HepG2 (cell line): Measurements from ENCODE around the gene NFE2L2. TPM values are rescaled to one million over a fixed set of nuclear protein-coding genes. Genes with fewer than 3 reads are reported as not detected.
"Not testable (repeated sequence)": the region's sequence is repeated elsewhere in the genome, so short reads cannot be mapped to it uniquely, and the experiment has no call there.

ENCODE experiments used
- ATAC-seq: fragments of 200-7000 bp; cut with Tn5 transposase; 3 replicates; pipeline ENCODE4 v1.9.1; 2020; ENCODE audit warnings: mild to moderate bottlenecking, moderate library complexity
- BruUV-seq: library from RNA; stranded (reverse); fragments of 400-500 nt; replicated peaks from 2 replicates; lab custom pipeline; 2021; lab: Mats Ljungman, UMichigan
- CTCF ChIA-PET: fragments of 300-600 bp; formaldehyde crosslinking; extraction: SDS; loops from one replicate; lab custom pipeline; 2021; ENCODE audit warnings: low total read pairs, inconsistent platforms, low intra/inter-chr PET ratio; lab: Yijun Ruan, JAX
- POLR2A ChIA-PET: fragments of 350-600 bp; sonication (Branson Sonifier 250); formaldehyde crosslinking; loops from one replicate; lab custom pipeline; 2020; ENCODE audit warnings: antibody characterized with exemption, inconsistent platforms; lab: Yijun Ruan, JAX
- DNase-seq: peaks from one replicate; pipeline ENCODE4 v3.0.0-alpha.2; 2015; ENCODE audit warnings: low spot score
- FAIRE-seq: peaks from 3 replicates; lab custom pipeline; 2011; peaks lifted over from hg19 to GRCh38; lab: Jason Lieb, UNC
- H2AFZ ChIP-seq: one replicate; pipeline ENCODE4 v1.6.1; 2011; ENCODE audit warnings: low read length, inconsistent platforms
- H3K27ac ChIP-seq: fragments of 300-600 bp; 3 replicates; pipeline ENCODE4 v1.8.0; 2011; ENCODE audit warnings: mixed run types, mild to moderate bottlenecking, mixed read lengths, low read length, inconsistent platforms; ENCODE audit not compliant: insufficient read depth; ENCODE audit errors: extremely low read length
- H3K27me3 ChIP-seq, 2 experiments: fragments of 200-600 bp in 1 of 2; 2 replicates in 1 of 2; 3 replicates in 1 of 2; pipeline versions ENCODE4 v1.6.0 to v1.8.0; 2011; ENCODE audit warnings: low read length in 2 of 2, mild to moderate bottlenecking in 2 of 2, moderate library complexity in 2 of 2, inconsistent platforms in 1 of 2; ENCODE audit not compliant: insufficient read depth in 2 of 2, control insufficient read depth in 1 of 2
- H3K36me3 ChIP-seq, 2 experiments: fragments of 200-600 bp in 1 of 2; replicated peaks in 1 of 2; 2 replicates in 1 of 2; 3 replicates in 1 of 2; pipeline versions ENCODE4 v1.5.1 to v1.8.0; 2011; ENCODE audit warnings: low read length in 2 of 2, inconsistent platforms in 1 of 2; ENCODE audit not compliant: insufficient read depth in 2 of 2, control insufficient read depth in 1 of 2
- H3K4me1 ChIP-seq: 2 replicates; pipeline ENCODE4 v1.5.1; 2012; ENCODE audit warnings: low read length, inconsistent platforms; ENCODE audit not compliant: insufficient read depth
- H3K4me2 ChIP-seq: 2 replicates; pipeline ENCODE4 v1.6.0; 2011; ENCODE audit warnings: low read depth, low read length, inconsistent platforms
- H3K4me3 ChIP-seq, 3 experiments: fragments of 200-600 bp in 1 of 3; sonication (generic), shearing (Covaris generic) in 1 of 3; replicated peaks in 1 of 3; 2 replicates each; pipeline ENCODE4 v1.5.1; 2011 to 2016; ENCODE audit warnings: low read length in 3 of 3, inconsistent platforms in 2 of 3, low read depth in 2 of 3, mild to moderate bottlenecking in 2 of 3, control low read depth in 1 of 3, mixed read lengths in 1 of 3; ENCODE audit not compliant: insufficient read depth in 1 of 3
- H3K79me2 ChIP-seq: one replicate; pipeline ENCODE4 v1.6.1; 2011; ENCODE audit warnings: low read length, inconsistent platforms; ENCODE audit not compliant: insufficient read depth
- H3K9ac ChIP-seq: 2 replicates; pipeline ENCODE4 v1.6.0; 2011; ENCODE audit warnings: mild to moderate bottlenecking, low read depth, low read length, inconsistent platforms; ENCODE audit not compliant: insufficient read depth
- H3K9me3 ChIP-seq: 2 replicates; pipeline ENCODE4 v1.5.1; 2012; ENCODE audit warnings: mild to moderate bottlenecking, low read length
- H4K20me1 ChIP-seq: 2 replicates; pipeline ENCODE4 v1.6.0; 2011; ENCODE audit warnings: inconsistent platforms, mild to moderate bottlenecking, low read length, moderate library complexity; ENCODE audit not compliant: insufficient read depth
- HNF4A ChIP-seq: sonication (generic); formaldehyde crosslinking; IDR thresholded peaks from 2 replicates; pipeline ENCODE4 v1.4.0; 2020; ENCODE audit warnings: missing genetic modification reagents
- NR2F1 ChIP-seq, 2 experiments: fragments of 450-650 bp in 1 of 2; formaldehyde crosslinking in 1 of 2; IDR thresholded peaks; 2 replicates each; pipeline versions ENCODE4 v1.5.0 to v1.6.1; 2016 to 2020; ENCODE audit warnings: mild to moderate bottlenecking in 1 of 2, missing compliant biosample characterization in 1 of 2, missing genetic modification reagents in 1 of 2, moderate library complexity in 1 of 2
- NR2F6 ChIP-seq, 2 experiments: IDR thresholded peaks; 2 replicates each; pipeline ENCODE4 v1.6.1; 2016; ENCODE audit warnings: antibody characterized with exemption in 1 of 2, mild to moderate bottlenecking in 1 of 2
- POGZ ChIP-seq: sonication (generic); formaldehyde crosslinking; IDR thresholded peaks from 2 replicates; pipeline ENCODE4 v1.4.0; 2020; ENCODE audit warnings: mild to moderate bottlenecking, missing genetic modification reagents
- ZMYM2 ChIP-seq: sonication (generic); formaldehyde crosslinking; IDR thresholded peaks from 2 replicates; pipeline ENCODE4 v1.8.0; 2022; ENCODE audit warnings: mild to moderate bottlenecking, missing genetic modification reagents
- ZMYM3 ChIP-seq: sonication (generic); formaldehyde crosslinking; IDR thresholded peaks from 2 replicates; pipeline ENCODE4 v1.5.1; 2020; ENCODE audit warnings: mild to moderate bottlenecking, missing genetic modification reagents
- ZNF460 ChIP-seq: sonication (generic); formaldehyde crosslinking; IDR thresholded peaks from 2 replicates; pipeline ENCODE4 v1.5.1; 2020; ENCODE audit warnings: missing genetic modification reagents, mild to moderate bottlenecking, borderline replicate concordance
- ZNF768 ChIP-seq: sonication (generic); formaldehyde crosslinking; IDR thresholded peaks from 2 replicates; pipeline ENCODE4 v1.4.0; 2020; ENCODE audit warnings: missing genetic modification reagents
- WGBS: methylation state at CpG from one replicate; pipeline ENCODE4 v1.1.6; 2017; ENCODE audit warnings: low lambda C conversion rate; 5-methylcytosine and 5-hydroxymethylcytosine counted together
- in situ Hi-C: cut with HindIII; loops from 2 replicates; pipeline ENCODE4 v1.10.0; 2017; ENCODE audit warnings: low pct_unique_long_range_greater_than_20kb; ENCODE audit not compliant: extremely low pct_ligation_motif_present
- intact Hi-C: fragments of 100-400 bp; cut with micrococcal nuclease; formaldehyde crosslinking; loops from one replicate; pipeline ENCODE4 v1.10.0; 2022; ENCODE audit not compliant: unreplicated experiment
- polyA plus RNA-seq, 8 experiments: library from polyadenylated mRNA; depleted of rRNA in 3 of 8; stranded (reverse) in 7 of 8; unstranded in 1 of 8; fragments of >200 nt; fragmentation: Illumina TruSeq in 4 of 8; extraction: Trizol in 4 of 8; gene quantifications; 2 replicates each; pipeline versions ENCODE4 v1.2.1 to v1.2.3, GENCODE V29; 2011 to 2016; ENCODE audit warnings: low read depth in 4 of 8, missing spikeins in 1 of 8, mixed read lengths in 1 of 8; ENCODE audit not compliant: insufficient read depth in 1 of 8
- total RNA-seq, 5 experiments: library from RNA; depleted of rRNA; stranded (reverse); fragments of >200 nt; fragmentation: Illumina TruSeq; extraction: Trizol; gene quantifications; 2 replicates each; pipeline ENCODE4 v1.2.3, GENCODE V29; 2016; ENCODE audit warnings: low read depth in 1 of 5
- TF ChIP-seq, protein P1 (sequence below): sonication (generic); formaldehyde crosslinking; IDR thresholded peaks from 2 replicates; pipeline ENCODE4 v1.5.0; 2020; ENCODE audit warnings: mild to moderate bottlenecking, missing genetic modification reagents
- TF ChIP-seq, protein P2 (sequence below): sonication (generic); formaldehyde crosslinking; IDR thresholded peaks from 2 replicates; pipeline ENCODE4 v1.4.0; 2020; ENCODE audit warnings: missing genetic modification reagents
- TF ChIP-seq, protein P3 (sequence below): sonication (generic); formaldehyde crosslinking; IDR thresholded peaks from 2 replicates; pipeline ENCODE4 v1.5.0; 2020; ENCODE audit warnings: missing genetic modification reagents
- TF ChIP-seq, protein P4 (sequence below): sonication (generic); formaldehyde crosslinking; IDR thresholded peaks from 2 replicates; pipeline ENCODE4 v1.5.1; 2020; ENCODE audit warnings: mild to moderate bottlenecking, missing genetic modification reagents, moderate library complexity

NFE2L2 gene
- total and polyA plus RNA-seq, 2 of the 13 experiments (the other 11 are each of a cell fraction or from before 2014, with no cell fraction given), result 84.6 to 215 TPM

DNA sequence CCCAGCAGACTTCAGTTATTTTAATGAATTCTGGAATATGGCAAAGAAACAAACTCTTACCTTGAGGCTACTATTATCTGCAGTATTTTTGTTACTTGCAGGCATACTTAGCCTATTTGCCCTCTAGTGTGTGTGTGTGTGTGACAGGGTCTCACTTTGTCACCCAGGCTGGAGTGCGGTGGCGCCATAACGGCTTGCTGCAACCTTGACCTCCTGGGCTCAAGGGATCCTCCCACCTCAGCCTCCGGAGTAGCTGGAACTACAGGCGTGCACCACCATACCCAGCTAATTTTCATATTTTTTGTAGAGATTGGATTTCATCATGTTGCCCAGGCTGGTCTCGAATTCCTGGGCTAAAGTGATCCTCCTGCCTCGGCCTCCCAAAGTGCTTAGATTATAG is 64.1 kb downstream of the NFE2L2 start:
- CTCF ChIA-PET, result interaction anchor here (0.6 kb wide), 1 partner anchor 35 kb away, joined by 3 read pairs; no protein-coding TSS in a partner anchor
- POLR2A ChIA-PET, result interaction anchor here (1.0 to 3.7 kb wide), 7 partner anchors 10 to 64 kb away, joined by 4 to 61 read pairs (median 7); partner anchors contain the start of genes HNRNPA3 and NFE2L2

More for the DNA sequence above, 64.1 kb downstream of the NFE2L2 start:
- DNase-seq, FAIRE-seq, H3K9ac ChIP-seq, intact Hi-C loops, H3K36me3 ChIP-seq, H3K27me3 ChIP-seq, BruUV-seq, in situ Hi-C loops, H3K4me2 ChIP-seq, H3K27ac ChIP-seq, H2AFZ ChIP-seq, H3K9me3 ChIP-seq, H4K20me1 ChIP-seq, H3K79me2 ChIP-seq, H3K4me3 ChIP-seq, ATAC-seq: not testable (repeated sequence)
- 83% methylated on average over 7 of the region's 7 CpGs for WGBS
- peaks cover 36% of the 10 kb centered on the region for H3K4me1 ChIP-seq
- TF ChIP-seq NR2F1 (CRISPR knock-in tag; IDR thresholded peaks at IDR 0.05) (0 out of 4 replicates have a peak, but pooled peaks of 1 of the 2 experiments have one; percentile 25), ZMYM3 (CRISPR knock-in tag) (peak; percentile 38; the same call in 1 of the 2 replicates), HNF4A (CRISPR knock-in tag) (peak; percentile 31; the same call in 1 of the 2 replicates), ZNF460 (peak; percentile 26; the same call in 1 of the 2 replicates), NR2F6 (IDR thresholded peaks at IDR 0.05) (peak; percentile 39), NR2F6 (CRISPR knock-in tag; IDR thresholded peaks at IDR 0.05) (peak; percentile 55; the same call in 1 of the 2 replicates), ZMYM2 (CRISPR knock-in tag) (0 out of 2 replicates have a peak, but pooled peaks have one; percentile 22), POGZ (0 out of 2 replicates have a peak, but pooled peaks have one; percentile 26), ZNF768 (CRISPR knock-in tag) (0 out of 2 replicates have a peak, but pooled peaks have one; percentile 22)
- TF ChIP-seq, protein P1, sequence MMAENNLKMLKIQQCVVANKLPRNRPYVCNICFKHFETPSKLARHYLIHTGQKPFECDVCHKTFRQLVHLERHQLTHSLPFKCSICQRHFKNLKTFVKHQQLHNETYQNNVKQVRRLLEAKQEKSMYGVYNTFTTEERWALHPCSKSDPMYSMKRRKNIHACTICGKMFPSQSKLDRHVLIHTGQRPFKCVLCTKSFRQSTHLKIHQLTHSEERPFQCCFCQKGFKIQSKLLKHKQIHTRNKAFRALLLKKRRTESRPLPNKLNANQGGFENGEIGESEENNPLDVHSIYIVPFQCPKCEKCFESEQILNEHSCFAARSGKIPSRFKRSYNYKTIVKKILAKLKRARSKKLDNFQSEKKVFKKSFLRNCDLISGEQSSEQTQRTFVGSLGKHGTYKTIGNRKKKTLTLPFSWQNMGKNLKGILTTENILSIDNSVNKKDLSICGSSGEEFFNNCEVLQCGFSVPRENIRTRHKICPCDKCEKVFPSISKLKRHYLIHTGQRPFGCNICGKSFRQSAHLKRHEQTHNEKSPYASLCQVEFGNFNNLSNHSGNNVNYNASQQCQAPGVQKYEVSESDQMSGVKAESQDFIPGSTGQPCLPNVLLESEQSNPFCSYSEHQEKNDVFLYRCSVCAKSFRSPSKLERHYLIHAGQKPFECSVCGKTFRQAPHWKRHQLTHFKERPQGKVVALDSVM (CRISPR knock-in tag), result peak; percentile 85
- TF ChIP-seq, protein P2, sequence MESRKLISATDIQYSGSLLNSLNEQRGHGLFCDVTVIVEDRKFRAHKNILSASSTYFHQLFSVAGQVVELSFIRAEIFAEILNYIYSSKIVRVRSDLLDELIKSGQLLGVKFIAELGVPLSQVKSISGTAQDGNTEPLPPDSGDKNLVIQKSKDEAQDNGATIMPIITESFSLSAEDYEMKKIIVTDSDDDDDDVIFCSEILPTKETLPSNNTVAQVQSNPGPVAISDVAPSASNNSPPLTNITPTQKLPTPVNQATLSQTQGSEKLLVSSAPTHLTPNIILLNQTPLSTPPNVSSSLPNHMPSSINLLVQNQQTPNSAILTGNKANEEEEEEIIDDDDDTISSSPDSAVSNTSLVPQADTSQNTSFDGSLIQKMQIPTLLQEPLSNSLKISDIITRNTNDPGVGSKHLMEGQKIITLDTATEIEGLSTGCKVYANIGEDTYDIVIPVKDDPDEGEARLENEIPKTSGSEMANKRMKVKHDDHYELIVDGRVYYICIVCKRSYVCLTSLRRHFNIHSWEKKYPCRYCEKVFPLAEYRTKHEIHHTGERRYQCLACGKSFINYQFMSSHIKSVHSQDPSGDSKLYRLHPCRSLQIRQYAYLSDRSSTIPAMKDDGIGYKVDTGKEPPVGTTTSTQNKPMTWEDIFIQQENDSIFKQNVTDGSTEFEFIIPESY (CRISPR knock-in tag), result peak; percentile 98
- TF ChIP-seq, protein P3, sequence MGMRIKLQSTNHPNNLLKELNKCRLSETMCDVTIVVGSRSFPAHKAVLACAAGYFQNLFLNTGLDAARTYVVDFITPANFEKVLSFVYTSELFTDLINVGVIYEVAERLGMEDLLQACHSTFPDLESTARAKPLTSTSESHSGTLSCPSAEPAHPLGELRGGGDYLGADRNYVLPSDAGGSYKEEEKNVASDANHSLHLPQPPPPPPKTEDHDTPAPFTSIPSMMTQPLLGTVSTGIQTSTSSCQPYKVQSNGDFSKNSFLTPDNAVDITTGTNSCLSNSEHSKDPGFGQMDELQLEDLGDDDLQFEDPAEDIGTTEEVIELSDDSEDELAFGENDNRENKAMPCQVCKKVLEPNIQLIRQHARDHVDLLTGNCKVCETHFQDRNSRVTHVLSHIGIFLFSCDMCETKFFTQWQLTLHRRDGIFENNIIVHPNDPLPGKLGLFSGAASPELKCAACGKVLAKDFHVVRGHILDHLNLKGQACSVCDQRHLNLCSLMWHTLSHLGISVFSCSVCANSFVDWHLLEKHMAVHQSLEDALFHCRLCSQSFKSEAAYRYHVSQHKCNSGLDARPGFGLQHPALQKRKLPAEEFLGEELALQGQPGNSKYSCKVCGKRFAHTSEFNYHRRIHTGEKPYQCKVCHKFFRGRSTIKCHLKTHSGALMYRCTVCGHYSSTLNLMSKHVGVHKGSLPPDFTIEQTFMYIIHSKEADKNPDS, result 0 out of 2 replicates have a peak, but pooled peaks have one; percentile 52
- TF ChIP-seq, protein P4, sequence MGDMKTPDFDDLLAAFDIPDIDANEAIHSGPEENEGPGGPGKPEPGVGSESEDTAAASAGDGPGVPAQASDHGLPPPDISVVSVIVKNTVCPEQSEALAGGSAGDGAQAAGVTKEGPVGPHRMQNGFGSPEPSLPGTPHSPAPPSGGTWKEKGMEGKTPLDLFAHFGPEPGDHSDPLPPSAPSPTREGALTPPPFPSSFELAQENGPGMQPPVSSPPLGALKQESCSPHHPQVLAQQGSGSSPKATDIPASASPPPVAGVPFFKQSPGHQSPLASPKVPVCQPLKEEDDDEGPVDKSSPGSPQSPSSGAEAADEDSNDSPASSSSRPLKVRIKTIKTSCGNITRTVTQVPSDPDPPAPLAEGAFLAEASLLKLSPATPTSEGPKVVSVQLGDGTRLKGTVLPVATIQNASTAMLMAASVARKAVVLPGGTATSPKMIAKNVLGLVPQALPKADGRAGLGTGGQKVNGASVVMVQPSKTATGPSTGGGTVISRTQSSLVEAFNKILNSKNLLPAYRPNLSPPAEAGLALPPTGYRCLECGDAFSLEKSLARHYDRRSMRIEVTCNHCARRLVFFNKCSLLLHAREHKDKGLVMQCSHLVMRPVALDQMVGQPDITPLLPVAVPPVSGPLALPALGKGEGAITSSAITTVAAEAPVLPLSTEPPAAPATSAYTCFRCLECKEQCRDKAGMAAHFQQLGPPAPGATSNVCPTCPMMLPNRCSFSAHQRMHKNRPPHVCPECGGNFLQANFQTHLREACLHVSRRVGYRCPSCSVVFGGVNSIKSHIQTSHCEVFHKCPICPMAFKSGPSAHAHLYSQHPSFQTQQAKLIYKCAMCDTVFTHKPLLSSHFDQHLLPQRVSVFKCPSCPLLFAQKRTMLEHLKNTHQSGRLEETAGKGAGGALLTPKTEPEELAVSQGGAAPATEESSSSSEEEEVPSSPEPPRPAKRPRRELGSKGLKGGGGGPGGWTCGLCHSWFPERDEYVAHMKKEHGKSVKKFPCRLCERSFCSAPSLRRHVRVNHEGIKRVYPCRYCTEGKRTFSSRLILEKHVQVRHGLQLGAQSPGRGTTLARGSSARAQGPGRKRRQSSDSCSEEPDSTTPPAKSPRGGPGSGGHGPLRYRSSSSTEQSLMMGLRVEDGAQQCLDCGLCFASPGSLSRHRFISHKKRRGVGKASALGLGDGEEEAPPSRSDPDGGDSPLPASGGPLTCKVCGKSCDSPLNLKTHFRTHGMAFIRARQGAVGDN, result peak; percentile 15; the same call in 1 of the 2 replicates
